PC-3 (cell line): ENCODE results near the gene COL5A2. TPM values are rescaled to one million over a fixed set of nuclear protein-coding genes. Genes with fewer than 3 reads are reported as not detected.

Experiments
- ATAC-seq: fragments of 200-7000 bp; cut with Tn5 transposase; 2 replicates; pipeline ENCODE4 v1.9.1; 2020; ENCODE audit warnings: mild to moderate bottlenecking, moderate library complexity
- BruUV-seq: library from RNA; stranded (reverse); fragments of 400-500 nt; replicated peaks from 2 replicates; lab custom pipeline; 2021; lab: Mats Ljungman, UMichigan
- CTCF ChIA-PET: fragments of 300-600 bp; sonication (Branson Sonifier 250); formaldehyde crosslinking; loops from one replicate; lab custom pipeline; 2022; ENCODE audit warnings: antibody characterized with exemption; lab: Charles Lee
- POLR2A ChIA-PET: fragments of 300-600 bp; sonication (Branson Sonifier 250); formaldehyde crosslinking; loops from one replicate; lab custom pipeline; 2022; ENCODE audit warnings: antibody characterized with exemption; ENCODE audit not compliant: unreplicated experiment; lab: Charles Lee
- DNase-seq: peaks from one replicate; pipeline ENCODE4 v3.0.0-alpha.2; 2015
- H2AFZ ChIP-seq: fragments of 300-600 bp; sonication (generic); 2 replicates; pipeline ENCODE4 v1.6.0; 2016; ENCODE audit warnings: antibody characterized with exemption, low read length
- H3F3A ChIP-seq: fragments of 300-600 bp; sonication (generic); one replicate; pipeline ENCODE4 v1.6.0; 2017; ENCODE audit warnings: antibody characterized with exemption, low read length, control low read depth, mild to moderate bottlenecking; ENCODE audit not compliant: unreplicated experiment
- H3K27ac ChIP-seq: fragments of 300-600 bp; sonication (generic); 2 replicates; pipeline ENCODE4 v1.5.1; 2016; ENCODE audit warnings: mild to moderate bottlenecking, low read length
- H3K27me3 ChIP-seq: fragments of 300-600 bp; sonication (generic); 2 replicates; pipeline ENCODE4 v1.6.1; 2016; ENCODE audit warnings: low read length, mixed read lengths
- H3K36me3 ChIP-seq: fragments of 300-600 bp; sonication (generic); 2 replicates; pipeline ENCODE4 v1.6.1; 2016; ENCODE audit warnings: low read depth, mixed run types, low read length, mixed read lengths
- H3K4me1 ChIP-seq: fragments of 300-600 bp; sonication (generic); 2 replicates; pipeline ENCODE4 v1.5.1; 2016; ENCODE audit warnings: low read length; ENCODE audit not compliant: insufficient read depth
- H3K4me2 ChIP-seq: fragments of 300-600 bp; sonication (generic); 2 replicates; pipeline ENCODE4 v1.6.0; 2016; ENCODE audit warnings: low read length
- H3K4me3 ChIP-seq: fragments of 300-600 bp; sonication (generic); 2 replicates; pipeline ENCODE4 v1.5.1; 2016; ENCODE audit warnings: mild to moderate bottlenecking, low read length, mixed read lengths
- H3K79me2 ChIP-seq: fragments of 300-600 bp; sonication (generic); 2 replicates; pipeline ENCODE4 v1.6.1; 2017; ENCODE audit warnings: low read length, mixed read lengths
- H3K9ac ChIP-seq: fragments of 300-600 bp; sonication (generic); 2 replicates; pipeline ENCODE4 v1.6.0; 2016; ENCODE audit warnings: mild to moderate bottlenecking, low read length
- H3K9me2 ChIP-seq: fragments of 300-600 bp; sonication (generic); replicated peaks from 2 replicates; pipeline ENCODE4 v1.6.1; 2016; ENCODE audit warnings: mixed run types, low read length, mixed read lengths
- H3K9me3 ChIP-seq: fragments of 300-600 bp; sonication (generic); 2 replicates; pipeline ENCODE4 v1.6.1; 2016; ENCODE audit warnings: low read length, mixed read lengths
- H4K20me1 ChIP-seq: fragments of 300-600 bp; sonication (generic); 2 replicates; pipeline ENCODE4 v1.6.1; 2016; ENCODE audit warnings: low read length, mixed read lengths
- EZH2 ChIP-seq: fragments of 300-600 bp; sonication (generic); IDR thresholded peaks from one replicate; pipeline ENCODE4 v1.6.1; 2017; ENCODE audit warnings: antibody characterized with exemption, mild to moderate bottlenecking, low read length; ENCODE audit not compliant: unreplicated experiment
- EZH2phosphoT487 ChIP-seq: fragments of 300-600 bp; sonication (generic); IDR thresholded peaks from 2 replicates; pipeline ENCODE4 v1.6.1; 2018; ENCODE audit warnings: mild to moderate bottlenecking, antibody characterized with exemption, low read length, borderline replicate concordance
- intact Hi-C: fragments of 100-400 bp; cut with micrococcal nuclease; formaldehyde crosslinking; loops from 2 replicates; pipeline ENCODE4 v1.9.0; 2023
- total RNA-seq: library from RNA; depleted of rRNA; stranded (reverse); fragments of >200 nt; gene quantifications from 2 replicates; pipeline ENCODE4 v1.2.3, GENCODE V29; 2014
- TF ChIP-seq, protein P1 (sequence below): fragments of 300-600 bp; sonication (generic); conservative IDR thresholded peaks from 2 replicates; pipeline ENCODE4 v1.5.1; 2017; ENCODE audit warnings: antibody characterized with exemption, low read depth, mild to moderate bottlenecking, low read length

Gene COL5A2
- total RNA-seq, 1 experiment from 2014 or later, result 56.2 TPM

DNA sequence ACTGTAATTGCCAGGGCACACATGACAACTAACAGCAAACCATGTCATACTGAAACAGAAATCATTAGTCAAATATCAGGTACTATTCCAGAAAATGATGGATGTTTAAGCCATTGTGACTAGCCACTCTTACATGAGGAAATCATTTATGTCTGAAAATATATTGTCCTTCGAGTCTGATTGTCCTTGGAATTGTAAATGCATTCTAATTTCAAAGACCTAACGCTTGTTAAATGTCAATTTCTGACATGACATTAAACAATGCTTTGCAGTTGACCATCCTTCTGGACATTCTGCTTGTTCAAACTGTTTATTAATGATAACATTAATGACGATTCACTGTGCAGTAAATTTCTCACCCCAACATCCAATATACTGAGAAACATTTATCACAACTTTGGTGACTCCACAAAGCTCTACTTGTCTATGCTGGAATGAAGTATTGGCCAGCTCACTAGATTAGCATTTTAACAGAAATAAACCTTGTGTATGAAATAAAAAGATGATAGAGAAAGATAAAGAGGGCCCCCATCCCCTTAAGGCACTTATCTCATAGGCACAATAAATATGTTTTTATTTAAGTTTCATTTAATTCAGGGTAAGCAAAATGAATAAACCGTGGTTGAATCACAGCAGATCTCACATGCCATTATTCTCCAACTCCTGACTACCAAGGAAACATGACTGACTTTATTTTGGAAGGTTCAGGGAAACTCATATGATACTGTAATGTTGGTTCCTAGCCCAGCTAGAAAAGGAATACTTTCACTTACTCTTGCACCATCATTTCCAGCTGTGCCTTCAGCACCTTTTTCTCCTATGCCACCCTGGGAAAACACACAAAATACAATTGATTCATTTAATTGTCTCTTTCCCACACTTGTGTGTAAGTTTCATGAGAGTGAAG is 123.1 kb downstream of the COL5A2 start:
- no peaks in the 10 kb centered on the region for H3F3A ChIP-seq
- H4K20me1 ChIP-seq, result no peaks in the 10 kb centered on the region
- no TSS peak for BruUV-seq
- no peak overlapping the region for H3K27ac ChIP-seq
- ChIA-PET CTCF (no interaction called here), POLR2A (no interaction called here)
- H3K9me3 ChIP-seq, result no peaks in the 10 kb centered on the region
- H3K4me2 ChIP-seq, result no peak overlapping the region
- intact Hi-C loops, result no loop called here
- ATAC-seq (no peak), DNase-seq (no peak)
- peaks cover 11% of the 10 kb centered on the region for H3K4me1 ChIP-seq
- H3K27me3 ChIP-seq, result no peaks in the 10 kb centered on the region
- no peak overlapping the region for H3K9ac ChIP-seq
- no peak overlapping the region for H2AFZ ChIP-seq
- H3K9me2 ChIP-seq, result no peaks in the 10 kb centered on the region
- H3K79me2 ChIP-seq, result no peaks in the 10 kb centered on the region
- H3K36me3 ChIP-seq, result peaks cover 28% of the 10 kb centered on the region
- no peak overlapping the region for H3K4me3 ChIP-seq
- no peak for TF ChIP-seq EZH2
- TF ChIP-seq, protein P1, sequence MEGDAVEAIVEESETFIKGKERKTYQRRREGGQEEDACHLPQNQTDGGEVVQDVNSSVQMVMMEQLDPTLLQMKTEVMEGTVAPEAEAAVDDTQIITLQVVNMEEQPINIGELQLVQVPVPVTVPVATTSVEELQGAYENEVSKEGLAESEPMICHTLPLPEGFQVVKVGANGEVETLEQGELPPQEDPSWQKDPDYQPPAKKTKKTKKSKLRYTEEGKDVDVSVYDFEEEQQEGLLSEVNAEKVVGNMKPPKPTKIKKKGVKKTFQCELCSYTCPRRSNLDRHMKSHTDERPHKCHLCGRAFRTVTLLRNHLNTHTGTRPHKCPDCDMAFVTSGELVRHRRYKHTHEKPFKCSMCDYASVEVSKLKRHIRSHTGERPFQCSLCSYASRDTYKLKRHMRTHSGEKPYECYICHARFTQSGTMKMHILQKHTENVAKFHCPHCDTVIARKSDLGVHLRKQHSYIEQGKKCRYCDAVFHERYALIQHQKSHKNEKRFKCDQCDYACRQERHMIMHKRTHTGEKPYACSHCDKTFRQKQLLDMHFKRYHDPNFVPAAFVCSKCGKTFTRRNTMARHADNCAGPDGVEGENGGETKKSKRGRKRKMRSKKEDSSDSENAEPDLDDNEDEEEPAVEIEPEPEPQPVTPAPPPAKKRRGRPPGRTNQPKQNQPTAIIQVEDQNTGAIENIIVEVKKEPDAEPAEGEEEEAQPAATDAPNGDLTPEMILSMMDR, result no peak
- no peak for TF ChIP-seq EZH2phosphoT487

DNA sequence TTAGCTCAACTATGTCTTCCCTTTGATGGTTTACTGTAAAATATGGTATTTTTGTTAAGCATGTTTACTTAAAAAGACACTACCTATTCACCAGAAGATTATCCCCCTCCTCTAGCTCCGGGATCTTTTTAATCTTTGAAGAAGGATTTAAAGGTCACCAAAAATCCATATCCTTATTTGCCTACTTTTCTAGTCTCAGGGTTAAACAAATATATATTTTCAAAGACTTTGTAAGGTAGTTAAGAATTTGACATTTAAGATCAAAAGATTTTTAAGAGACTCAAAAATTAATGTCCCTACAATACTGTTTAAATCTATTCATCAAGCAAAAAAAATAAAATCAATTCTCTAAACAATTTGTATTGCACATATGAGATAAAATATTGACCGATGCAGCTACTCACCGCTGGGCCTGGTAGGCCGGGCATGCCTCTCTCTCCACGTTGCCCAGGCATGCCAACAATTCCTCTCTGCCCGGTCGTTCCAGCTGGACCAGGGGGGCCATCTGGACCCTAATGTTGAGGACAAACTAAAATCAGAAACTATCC is 129.3 kb downstream of the COL5A2 start:
- no peaks in the 10 kb centered on the region for H3K27me3 ChIP-seq
- ChIA-PET CTCF (no interaction called here), POLR2A (no interaction called here)
- peaks cover 26% of the 10 kb centered on the region for H3K36me3 ChIP-seq
- H3K4me3 ChIP-seq, result no peak overlapping the region
- H2AFZ ChIP-seq, result no peak overlapping the region
- no peak overlapping the region for H3K27ac ChIP-seq
- ATAC-seq, result no peak
- no peak for DNase-seq
- H3K79me2 ChIP-seq, result no peaks in the 10 kb centered on the region
- no peaks in the 10 kb centered on the region for H4K20me1 ChIP-seq
- no peaks in the 10 kb centered on the region for H3K9me2 ChIP-seq
- no peaks in the 10 kb centered on the region for H3K9me3 ChIP-seq
- BruUV-seq, result no TSS peak
- no peak overlapping the region for H3K9ac ChIP-seq
- H3K4me1 ChIP-seq, result no peaks in the 10 kb centered on the region
- TF ChIP-seq EZH2phosphoT487 (no peak), EZH2 (no peak)
- TF ChIP-seq, protein P1, result no peak
- H3K4me2 ChIP-seq, result no peak overlapping the region
- intact Hi-C loops, result no loop called here
- H3F3A ChIP-seq, result no peaks in the 10 kb centered on the region

DNA sequence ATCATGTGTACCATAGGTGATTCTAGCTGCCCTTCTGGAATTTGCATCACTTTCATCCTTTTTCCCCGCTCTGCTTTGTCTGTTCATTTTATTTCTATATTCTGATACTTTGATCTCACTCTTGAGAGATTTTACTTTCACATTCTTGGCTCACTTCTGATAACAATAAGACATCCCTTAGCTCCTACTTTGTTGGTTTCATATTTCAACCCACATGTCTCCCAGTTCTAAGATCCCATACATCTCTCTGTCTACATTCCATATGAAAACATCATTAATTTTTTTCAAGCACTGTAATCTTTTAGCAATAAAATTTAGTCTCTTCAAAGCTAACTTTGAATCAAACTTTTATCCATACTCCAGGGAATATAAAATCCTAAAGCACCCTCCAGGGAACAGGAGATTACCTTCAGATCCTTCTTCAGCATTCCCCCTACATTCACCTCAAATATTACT is 129.8 kb downstream of the COL5A2 start:
- POLR2A ChIA-PET, result no interaction called here
- no peak for DNase-seq
- no TSS peak for BruUV-seq
- no peaks in the 10 kb centered on the region for H3K79me2 ChIP-seq
- H3K4me1 ChIP-seq, result no peaks in the 10 kb centered on the region
- H3K4me2 ChIP-seq, result no peak overlapping the region
- H4K20me1 ChIP-seq, result no peaks in the 10 kb centered on the region
- no peak for TF ChIP-seq EZH2
- no peak for TF ChIP-seq EZH2phosphoT487
- TF ChIP-seq, protein P1, result no peak
- no peak overlapping the region for H3K9ac ChIP-seq
- CTCF ChIA-PET, result no interaction called here
- no peaks in the 10 kb centered on the region for H3K27me3 ChIP-seq
- H3K36me3 ChIP-seq, result peaks cover 26% of the 10 kb centered on the region
- H3K9me2 ChIP-seq, result no peaks in the 10 kb centered on the region
- intact Hi-C loops, result no loop called here
- no peaks in the 10 kb centered on the region for H3F3A ChIP-seq
- H3K27ac ChIP-seq, result no peak overlapping the region
- no peak for ATAC-seq
- H3K4me3 ChIP-seq, result no peak overlapping the region
- H2AFZ ChIP-seq, result no peak overlapping the region
- no peaks in the 10 kb centered on the region for H3K9me3 ChIP-seq
